Endothelial cell of umbilical vein (primary cell): Measurements from ENCODE around the gene PRDM16. TPM values are rescaled to one million over a fixed set of nuclear protein-coding genes. Genes with fewer than 3 reads are reported as not detected.

Source experiments
- BruUV-seq: library from RNA; stranded (reverse); fragments of 400-500 nt; replicated peaks from 2 replicates; lab custom pipeline; 2021; lab: Mats Ljungman, UMichigan
- CTCF ChIA-PET: fragments of 300-600, 350-600 bp; sonication (Branson Sonifier 250); formaldehyde crosslinking; loops from one replicate; lab custom pipeline; 2021; ENCODE audit warnings: antibody characterized with exemption, inconsistent platforms; lab: Charles Lee
- POLR2A ChIA-PET: fragments of 300-600, 350-600 bp; sonication (Branson Sonifier 250); formaldehyde crosslinking; loops from one replicate; lab custom pipeline; 2021; ENCODE audit warnings: antibody characterized with exemption, inconsistent platforms; lab: Charles Lee
- DNase-seq: peaks from one replicate; pipeline ENCODE4 v3.0.0-alpha.2; 2011; ENCODE audit warnings: low read depth, low spot score
- FAIRE-seq: peaks from 2 replicates; lab custom pipeline; 2011; peaks lifted over from hg19 to GRCh38; lab: Jason Lieb, UNC
- H2AFZ ChIP-seq: 2 replicates; pipeline ENCODE4 v1.6.0; 2012; ENCODE audit warnings: low read depth, low read length, control low read depth, inconsistent platforms
- H3K27ac ChIP-seq: 2 replicates; pipeline ENCODE4 v1.5.1; 2011; ENCODE audit warnings: low read depth, mild to moderate bottlenecking, control low read depth, low read length, moderate library complexity; ENCODE audit not compliant: insufficient read depth
- H3K27me3 ChIP-seq, 2 experiments: 2 replicates each; pipeline versions ENCODE4 v1.6.0 to v1.6.1; 2011; ENCODE audit warnings: low read length in 2 of 2, mixed read lengths in 1 of 2; ENCODE audit not compliant: control insufficient read depth in 2 of 2, insufficient read depth in 2 of 2
- H3K36me3 ChIP-seq, 2 experiments: 2 replicates in 1 of 2; 3 replicates in 1 of 2; pipeline ENCODE4 v1.5.1; 2011; ENCODE audit warnings: low read length in 2 of 2, mild to moderate bottlenecking in 1 of 2, moderate library complexity in 1 of 2; ENCODE audit not compliant: control insufficient read depth in 2 of 2, insufficient read depth in 2 of 2; ENCODE audit errors: extremely low read depth in 1 of 2
- H3K4me1 ChIP-seq: 3 replicates; pipeline ENCODE4 v1.5.1; 2011; ENCODE audit warnings: mild to moderate bottlenecking, low read length; ENCODE audit not compliant: control insufficient read depth, insufficient read depth; ENCODE audit errors: extremely low read depth
- H3K4me2 ChIP-seq: 2 replicates; pipeline ENCODE4 v1.6.1; 2011; ENCODE audit warnings: low read length, control low read depth, mixed read lengths; ENCODE audit not compliant: insufficient read depth
- H3K4me3 ChIP-seq, 3 experiments: fragments of 200-600 bp in 1 of 3; sonication (generic), shearing (Covaris generic) in 1 of 3; replicated peaks in 1 of 3; 2 replicates each; pipeline ENCODE4 v1.5.1; 2011 to 2016; ENCODE audit warnings: control low read depth in 3 of 3, low read length in 3 of 3, mild to moderate bottlenecking in 2 of 3, inconsistent platforms in 1 of 3, low read depth in 1 of 3, moderate library complexity in 1 of 3; ENCODE audit not compliant: insufficient read depth in 1 of 3
- H3K79me2 ChIP-seq: 2 replicates; pipeline ENCODE4 v1.6.0; 2012; ENCODE audit warnings: low read length, inconsistent platforms; ENCODE audit not compliant: control insufficient read depth, insufficient read depth
- H3K9ac ChIP-seq: replicated peaks from 2 replicates; pipeline ENCODE3; 2011; ENCODE audit warnings: low read length, control low read depth; ENCODE audit not compliant: insufficient read depth; ENCODE audit errors: extremely low read depth
- H3K9me1 ChIP-seq: replicated peaks from 3 replicates; pipeline ENCODE4 v1.6.0; 2011; ENCODE audit warnings: mild to moderate bottlenecking, low read length; ENCODE audit not compliant: control insufficient read depth, insufficient read depth; ENCODE audit errors: extremely low read depth
- H3K9me3 ChIP-seq: replicated peaks from 2 replicates; pipeline ENCODE4 v1.5.1; 2012; ENCODE audit warnings: low read length, inconsistent platforms; ENCODE audit not compliant: control insufficient read depth, insufficient read depth
- H4K20me1 ChIP-seq: replicated peaks from 2 replicates; pipeline ENCODE3; 2011; ENCODE audit warnings: mild to moderate bottlenecking, low read length; ENCODE audit not compliant: control insufficient read depth, insufficient read depth; ENCODE audit errors: extremely low read depth
- CTCF ChIP-seq, 2 donors: IDR thresholded peaks; 1 replicate in 1 of 2; 2 replicates in 1 of 2; pipeline ENCODE4 v1.5.1; 2011; ENCODE audit warnings: low read length in 2 of 2, mild to moderate bottlenecking in 2 of 2, moderate library complexity in 2 of 2, control low read depth in 1 of 2, inconsistent platforms in 1 of 2, low read depth in 1 of 2; ENCODE audit not compliant: insufficient read depth in 1 of 2; ENCODE audit errors: extremely low read depth in 1 of 2
- EZH2 ChIP-seq: IDR thresholded peaks from 2 replicates; pipeline ENCODE4 v1.6.1; 2012; ENCODE audit warnings: borderline replicate concordance, low read depth, mild to moderate bottlenecking, moderate library complexity, low read length, inconsistent platforms; ENCODE audit not compliant: severe bottlenecking
- FOS ChIP-seq: IDR thresholded peaks from 2 replicates; pipeline ENCODE4 v1.6.1; 2011; ENCODE audit warnings: mild to moderate bottlenecking, low read length, moderate library complexity, borderline replicate concordance; ENCODE audit not compliant: insufficient read depth
- POLR2A ChIP-seq: IDR thresholded peaks from 2 replicates; pipeline ENCODE4 v1.6.1; 2012; ENCODE audit warnings: low read depth, mild to moderate bottlenecking, control low read depth, low read length
- dilution Hi-C: fragments of 300-500 bp; cut with MboI; formaldehyde crosslinking; loops from one replicate; pipeline ENCODE4 v1.15.0; 2019; ENCODE audit warnings: low sequenced_read_pairs; ENCODE audit not compliant: extremely low pct_ligation_motif_present
- intact Hi-C: fragments of 100-400 bp; cut with micrococcal nuclease; formaldehyde crosslinking; loops from one replicate; pipeline ENCODE4 v1.10.0; 2022
- polyA plus RNA-seq, 4 experiments: library from polyadenylated mRNA; depleted of rRNA in 3 of 4; stranded (reverse) in 3 of 4; unstranded in 1 of 4; fragments of >200 nt; gene quantifications; 2 replicates each; pipeline versions ENCODE4 v1.2.1 to v1.2.3, GENCODE V29; 2011 to 2012; ENCODE audit warnings: missing spikeins in 1 of 4
- total RNA-seq: library from RNA; stranded (reverse); gene quantifications from 2 replicates; pipeline ENCODE4 v1.2.3, GENCODE V29; 2021
- TF ChIP-seq, protein P1 (sequence below): IDR thresholded peaks from 2 replicates; pipeline ENCODE4 v1.6.1; 2011; ENCODE audit not compliant: insufficient read depth, insufficient read length

Gene PRDM16
- total and polyA plus RNA-seq, 2 donors (not counting 3 experiments of a cell fraction or from before 2014, with no cell fraction given) = not detected

- Histone ChIP-seq H3K4me3 (no peak overlapping the region), H3K79me2 (no peaks in the 10 kb centered on the region), H3K9ac (no peak overlapping the region), H3K27me3 (no peaks in the 10 kb centered on the region), H3K4me1 (no peaks in the 10 kb centered on the region), H3K4me2 (no peak overlapping the region), H4K20me1 (no peaks in the 10 kb centered on the region), H2AFZ (no peak overlapping the region), H3K36me3 (no peaks in the 10 kb centered on the region), H3K9me3 (no peaks in the 10 kb centered on the region), H3K27ac (no peak overlapping the region), H3K9me1 (no peaks in the 10 kb centered on the region)
- ChIA-PET POLR2A (no interaction called here), CTCF (interaction anchor here (0.8 to 3.9 kb wide), 6 partner anchors 9 to 239 kb away, joined by 3 to 75 read pairs (median 5); no protein-coding TSS in a partner anchor)
- DNase-seq (no peak), FAIRE-seq (no peak)
- no peak for TF ChIP-seq POLR2A
- TF ChIP-seq, protein P1, sequence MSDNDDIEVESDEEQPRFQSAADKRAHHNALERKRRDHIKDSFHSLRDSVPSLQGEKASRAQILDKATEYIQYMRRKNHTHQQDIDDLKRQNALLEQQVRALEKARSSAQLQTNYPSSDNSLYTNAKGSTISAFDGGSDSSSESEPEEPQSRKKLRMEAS = no peak
- intact Hi-C loops (no loop called here), dilution Hi-C loops (no loop called here)
- BruUV-seq = no TSS peak
Observed at GRCh38 chr1:3481836-3482375, 412.9 kb downstream of the PRDM16 start.

DNA sequence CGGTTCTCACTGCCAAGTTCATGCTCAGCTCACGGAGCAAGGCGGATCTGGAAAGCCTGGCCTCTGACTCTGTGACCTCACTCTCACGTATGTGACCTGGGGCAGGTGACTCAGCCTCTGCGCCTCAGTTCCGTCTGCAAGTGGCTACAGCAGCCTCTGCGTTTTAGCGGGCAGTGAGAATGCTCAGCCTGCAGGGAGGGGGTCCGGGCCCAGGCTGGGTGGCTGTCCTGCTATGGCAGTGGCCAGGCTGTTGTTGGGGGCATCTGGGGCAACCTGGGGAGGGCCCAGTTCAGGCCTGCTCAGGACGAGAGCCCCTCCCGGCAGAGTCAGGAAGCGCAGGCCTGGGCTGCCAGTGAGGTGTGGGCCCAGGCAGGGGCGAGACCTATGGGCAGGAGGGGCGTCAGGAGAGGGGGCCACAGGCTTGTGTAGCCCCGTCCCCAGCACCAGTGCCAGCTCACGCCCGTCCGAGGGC lies 413.4 kb downstream of the PRDM16 start:
- no peaks in the 10 kb centered on the region for H4K20me1 ChIP-seq
- intact Hi-C loops (no loop called here), dilution Hi-C loops (no loop called here)
- H3K27ac ChIP-seq = no peak overlapping the region
- POLR2A ChIA-PET = no interaction called here
- no TSS peak for BruUV-seq
- no peak for FAIRE-seq
- CTCF ChIA-PET = interaction anchor here (1.0 to 3.9 kb wide), 5 partner anchors 8 to 238 kb away, joined by 3 to 75 read pairs (median 7); no protein-coding TSS in a partner anchor
- no peak for TF ChIP-seq EZH2
- TF ChIP-seq FOS = peak; percentile 19
- TF ChIP-seq CTCF (IDR thresholded peaks at IDR 0.05; ENCODE audit: extremely low read depth in 1 of 2, insufficient read depth in 1 of 2, low read depth in 1 of 2, low read length in 2 of 2) = peak in 1 of 2 donors; percentile 28
- DNase-seq = peak; percentile 24
- H3K4me3 ChIP-seq = no peak overlapping the region
- H2AFZ ChIP-seq = no peak overlapping the region
- no peaks in the 10 kb centered on the region for H3K79me2 ChIP-seq
- H3K27me3 ChIP-seq = no peaks in the 10 kb centered on the region
- no peak overlapping the region for H3K4me2 ChIP-seq
- no peaks in the 10 kb centered on the region for H3K4me1 ChIP-seq
- H3K9me3 ChIP-seq = no peaks in the 10 kb centered on the region
- no peaks in the 10 kb centered on the region for H3K9me1 ChIP-seq
- no peaks in the 10 kb centered on the region for H3K36me3 ChIP-seq
- no peak overlapping the region for H3K9ac ChIP-seq
